BLaER1 treated with 17β-estradiol and CSF1 and Interleukin-3, amounts not matched to agents 10 nM and 100 nM (cell line): ENCODE data around the gene GALT.
A peak's percentile ranks its signal among the peaks of the same experiment; 100 is the strongest.

Source experiments
- H3K27ac ChIP-seq, 11 experiments: shearing (Covaris generic); formaldehyde crosslinking; 2 replicates each; pipeline ENCODE4 v1.8.1; 2022
- H3K27me3 ChIP-seq, 11 experiments: shearing (Covaris generic); formaldehyde crosslinking; 2 replicates each; pipeline ENCODE4 v1.8.1; 2022
- H3K36me3 ChIP-seq, 11 experiments: shearing (Covaris generic); formaldehyde crosslinking; 2 replicates each; pipeline ENCODE4 v1.8.1; 2022
- H3K4me1 ChIP-seq, 10 experiments: shearing (Covaris generic); formaldehyde crosslinking; 2 replicates each; pipeline ENCODE4 v1.8.1; 2022
- H3K4me2 ChIP-seq, 11 experiments: shearing (Covaris generic); formaldehyde crosslinking; 2 replicates each; pipeline ENCODE4 v1.8.1; 2022
- H3K4me3 ChIP-seq, 10 experiments: shearing (Covaris generic); formaldehyde crosslinking; 2 replicates each; pipeline ENCODE4 v1.8.1; 2022
- H3K9ac ChIP-seq, 11 experiments: shearing (Covaris generic); formaldehyde crosslinking; 2 replicates each; pipeline ENCODE4 v1.8.1; 2022
- H3K9me3 ChIP-seq, 11 experiments: shearing (Covaris generic); formaldehyde crosslinking; replicated peaks in 1 of 11; 2 replicates each; pipeline ENCODE4 v1.8.1; 2022
- H4K20me1 ChIP-seq, 11 experiments: shearing (Covaris generic); formaldehyde crosslinking; 2 replicates each; pipeline ENCODE4 v1.8.1; 2022
- Cebpa-rat ChIP-seq, 11 experiments: shearing (Covaris generic); IDR thresholded peaks; 2 replicates each; pipeline ENCODE4 v1.8.1; 2022

The GALT gene

DNA sequence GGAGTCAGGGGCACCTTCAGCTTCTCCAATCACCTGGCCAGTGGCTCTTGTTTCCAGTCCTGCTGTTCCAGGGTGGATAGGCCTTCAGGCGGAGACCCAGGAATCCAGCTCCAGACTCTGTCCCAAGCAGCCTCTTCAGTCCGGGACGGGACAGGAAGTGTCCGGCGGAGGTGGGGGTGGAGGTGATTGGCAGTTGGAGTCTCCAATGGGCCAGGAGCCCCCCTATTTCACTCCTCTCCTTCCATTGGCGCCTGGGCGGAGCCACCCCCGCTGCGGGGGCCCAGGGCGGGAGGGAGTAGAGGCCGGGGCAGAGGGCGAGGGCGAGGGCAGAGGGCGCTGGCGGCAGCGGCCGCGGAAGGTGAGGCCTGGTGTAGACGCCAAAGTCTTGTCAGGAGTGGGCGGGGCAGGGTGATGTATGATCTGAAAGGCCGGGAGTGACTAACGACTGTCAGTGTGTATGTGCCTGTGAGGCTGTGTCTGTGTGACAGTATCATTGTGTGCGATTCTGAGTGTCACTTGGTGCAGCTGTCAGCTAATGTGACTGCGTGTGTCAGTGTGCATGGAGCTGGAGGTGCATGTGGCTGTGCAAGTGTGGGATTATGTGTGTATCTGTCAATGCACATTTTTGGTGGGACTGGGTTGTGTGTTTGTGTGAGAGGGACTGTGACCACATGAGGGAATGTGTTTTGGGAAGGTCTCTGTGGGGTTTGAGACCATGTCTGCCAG, 5.6 kb downstream of the GALT start, which contains the start of gene IL11RA:
IL11RA (plus strand) TSS at position 310 of the 726 bp plus-strand sequence. CDS start 3,033 bp downstream, outside the sequence.
- peaks cover 28 to 44% (median 34%) of the 10 kb centered on the region in 10 experiments for H3K4me1 ChIP-seq
- no peaks in the 10 kb centered on the region for H3K9me3 ChIP-seq
- peak within 1 kb of the TSS in 9 of 11 experiments; percentile 9 to 42 (median 27); a peak in 10 of 22 replicates for H3K4me2 ChIP-seq
- H3K27ac ChIP-seq: 0 out of 22 replicates have a peak within 1 kb of the TSS, but pooled peaks of 1 of the 11 experiments have one; percentile 20
- no peak for TF ChIP-seq Cebpa-rat (IDR thresholded peaks at IDR 0.05)
- H3K36me3 ChIP-seq: peaks cover 29 to 40% (median 34%) of the 10 kb centered on the region in 11 experiments
- no peaks in the 10 kb centered on the region for H3K27me3 ChIP-seq
- peak within 1 kb of the TSS in 2 of 11 experiments; percentile 10 to 15; a peak in 2 of 22 replicates for H3K9ac ChIP-seq
- H3K4me3 ChIP-seq: no peak within 1 kb of the TSS
- H4K20me1 ChIP-seq: peaks cover 0 to 17% (median 11%) of the 10 kb centered on the region in 11 experiments; a peak in 11 of 22 replicates

- TF ChIP-seq Cebpa-rat (IDR thresholded peaks at IDR 0.05): no peak
- H4K20me1 ChIP-seq: peaks cover 0 to 13% (median 6%) of the 10 kb centered on the region in 11 experiments; a peak in 11 of 22 replicates
- H3K4me2 ChIP-seq: peak overlapping the region in 8 of 11 experiments; percentile 9 to 42 (median 28); a peak in 6 of 22 replicates
- H3K27me3 ChIP-seq: no peaks in the 10 kb centered on the region
- H3K9me3 ChIP-seq: no peaks in the 10 kb centered on the region
- no peak overlapping the region for H3K4me3 ChIP-seq
- H3K9ac ChIP-seq: no peak overlapping the region; a peak in 1 of 22 replicates
- H3K27ac ChIP-seq: 0 out of 22 replicates have a peak overlapping the region, but pooled peaks of 1 of the 11 experiments have one; percentile 20
- H3K36me3 ChIP-seq: peaks cover 29 to 40% (median 34%) of the 10 kb centered on the region in 11 experiments
- H3K4me1 ChIP-seq: peaks cover 22 to 39% (median 29%) of the 10 kb centered on the region in 10 experiments
These were observed 6.1 kb downstream of the GALT start for GRCh38 chr9:34652602-34653000.

DNA sequence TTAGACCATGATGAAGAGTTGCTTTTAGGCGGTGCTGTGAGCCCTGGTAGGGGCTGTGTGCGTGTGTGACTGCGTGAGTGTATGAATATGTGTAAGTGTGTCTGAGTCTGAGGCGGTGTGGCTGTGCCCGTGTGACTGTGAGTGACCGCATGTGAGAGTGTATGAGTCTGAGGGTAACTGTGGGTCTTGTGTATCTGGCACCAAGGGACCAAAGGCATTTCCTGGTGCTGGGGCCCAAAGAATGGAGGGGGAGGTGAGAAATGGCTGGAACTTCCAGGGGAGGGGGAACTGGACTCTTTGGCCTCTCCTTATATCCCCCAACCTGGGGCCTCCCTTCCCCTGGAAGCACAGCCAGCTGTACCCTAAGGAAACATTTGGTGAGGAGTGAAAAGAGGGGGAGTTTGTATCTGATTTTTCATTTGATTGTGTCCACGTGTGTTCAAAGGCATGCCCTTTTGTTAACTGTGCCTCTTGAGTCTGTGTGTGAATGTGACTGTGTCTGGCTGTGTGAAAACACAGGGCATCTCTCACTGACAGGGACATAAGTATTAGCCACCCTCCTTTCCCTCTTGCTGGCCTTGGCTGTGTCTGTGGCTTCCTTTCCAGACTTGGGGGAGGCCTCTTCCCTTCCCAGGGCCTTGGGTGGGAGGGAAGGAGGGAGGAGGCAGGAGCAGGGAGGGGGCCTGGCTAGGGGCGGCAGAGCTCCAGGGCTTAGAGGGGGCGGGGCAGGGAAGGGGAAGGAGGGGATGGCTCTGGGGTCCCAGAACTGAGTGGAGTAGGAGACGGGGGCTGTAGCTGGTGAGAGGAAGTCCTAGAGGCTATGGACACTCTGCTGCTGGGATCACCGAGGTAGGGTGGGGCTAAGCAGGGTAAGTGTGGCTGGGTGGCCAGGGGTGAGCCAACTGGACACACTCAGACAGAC, 6.9 kb downstream of the GALT start:
- H3K36me3 ChIP-seq: peaks cover 25 to 35% (median 28%) of the 10 kb centered on the region in 11 experiments
- peak overlapping the region in 1 of 11 experiments; percentile 20; a peak in 1 of 22 replicates for H3K27ac ChIP-seq
- no peak for TF ChIP-seq Cebpa-rat (IDR thresholded peaks at IDR 0.05)
- H3K4me2 ChIP-seq: peak overlapping the region in 10 of 11 experiments; percentile 8 to 42 (median 26); a peak in 9 of 22 replicates
- H3K9ac ChIP-seq: peak overlapping the region in 4 of 11 experiments; percentile 10 to 31 (median 17); a peak in 4 of 22 replicates
- H3K4me3 ChIP-seq: no peak overlapping the region
- H3K4me1 ChIP-seq: peaks cover 14 to 31% (median 21%) of the 10 kb centered on the region in 10 experiments
- no peaks in the 10 kb centered on the region for H3K27me3 ChIP-seq
- no peaks in the 10 kb centered on the region for H3K9me3 ChIP-seq
- H4K20me1 ChIP-seq: peaks cover 0 to 6% (median 0%) of the 10 kb centered on the region in 11 experiments; a peak in 4 of 22 replicates

DNA sequence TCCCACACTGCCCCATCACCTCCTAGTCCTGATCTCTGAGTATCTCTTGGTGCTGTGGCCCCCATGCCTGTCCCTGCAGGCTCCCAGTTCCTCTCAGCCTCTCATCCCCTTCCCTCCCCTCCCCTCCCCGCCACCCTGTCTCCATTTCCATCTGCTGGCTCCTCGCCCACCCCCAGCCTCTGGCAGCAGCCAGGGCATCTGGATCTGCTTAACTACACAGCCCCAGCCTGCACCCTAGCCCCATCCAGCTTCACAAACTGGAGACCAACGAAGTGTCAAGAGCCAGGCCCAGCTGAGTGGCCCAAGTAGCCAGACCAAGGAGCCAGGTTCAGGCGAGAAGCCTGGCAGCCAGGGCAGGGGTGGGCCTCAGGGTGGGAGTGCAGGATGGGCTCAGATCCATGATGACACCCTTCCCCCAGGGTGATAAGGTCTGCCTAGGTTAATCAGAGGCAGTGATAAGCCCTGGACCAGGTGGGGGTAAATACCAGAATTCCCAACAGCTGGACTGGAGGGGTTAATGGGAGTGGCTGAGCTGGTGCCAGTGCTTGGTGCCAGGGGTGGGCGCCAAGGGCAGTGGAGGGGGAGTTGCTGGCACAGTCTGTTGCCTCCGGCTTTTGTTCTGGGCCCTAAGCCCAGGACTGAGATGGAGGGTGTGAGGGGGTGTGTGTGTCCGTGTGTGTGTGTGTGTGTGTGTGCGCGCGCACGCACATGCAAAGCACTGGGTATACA, 8.0 kb downstream of the GALT start:
- Histone ChIP-seq H3K27me3 (no peaks in the 10 kb centered on the region), H3K9ac (no peak overlapping the region), H3K4me2 (no peak overlapping the region), H3K9me3 (no peaks in the 10 kb centered on the region), H3K36me3 (peaks cover 14 to 25% (median 17%) of the 10 kb centered on the region in 11 experiments), H4K20me1 (peaks cover 0 to 6% (median 0%) of the 10 kb centered on the region in 11 experiments; a peak in 2 of 22 replicates), H3K4me1 (peaks cover 9 to 20% (median 14%) of the 10 kb centered on the region in 10 experiments), H3K27ac (no peak overlapping the region), H3K4me3 (no peak overlapping the region)
- no peak for TF ChIP-seq Cebpa-rat (IDR thresholded peaks at IDR 0.05)

DNA sequence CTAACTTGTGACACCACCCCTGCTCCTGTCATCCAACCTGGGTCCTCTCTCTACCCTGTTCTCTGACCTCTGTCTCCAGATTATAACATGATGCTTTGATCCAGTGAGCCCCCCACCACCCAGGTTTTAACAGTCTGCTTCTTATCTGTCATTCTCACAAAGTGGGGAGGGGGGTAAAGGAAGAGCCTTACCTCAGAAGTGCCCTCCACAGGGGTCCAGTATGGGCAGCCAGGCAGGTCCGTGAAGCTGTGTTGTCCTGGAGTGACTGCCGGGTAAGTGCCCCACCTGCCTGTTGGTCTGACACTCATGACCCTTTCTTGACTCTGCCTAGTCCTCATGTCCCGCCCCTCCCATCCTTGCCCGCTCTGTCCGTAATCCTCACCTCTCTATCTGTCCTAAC, 8.9 kb downstream of the GALT start:
- no peak overlapping the region for H3K9ac ChIP-seq
- no peak overlapping the region for H3K4me3 ChIP-seq
- no peak overlapping the region for H3K4me2 ChIP-seq
- peaks cover 0 to 6% (median 0%) of the 10 kb centered on the region in 11 experiments; a peak in 1 of 22 replicates for H4K20me1 ChIP-seq
- no peaks in the 10 kb centered on the region for H3K27me3 ChIP-seq
- TF ChIP-seq Cebpa-rat (IDR thresholded peaks at IDR 0.05): no peak
- H3K4me1 ChIP-seq: peaks cover 9 to 19% (median 14%) of the 10 kb centered on the region in 10 experiments
- H3K27ac ChIP-seq: no peak overlapping the region
- H3K36me3 ChIP-seq: peaks cover 7 to 23% (median 9%) of the 10 kb centered on the region in 11 experiments; a peak in 18 of 22 replicates
- no peaks in the 10 kb centered on the region for H3K9me3 ChIP-seq

GRCh38 chr9:34656992-34657391, 10.5 kb downstream of the GALT start:
- H3K36me3 ChIP-seq: peaks cover 0 to 11% (median 0%) of the 10 kb centered on the region in 11 experiments; a peak in 4 of 22 replicates
- H3K4me3 ChIP-seq: no peak overlapping the region
- H3K4me1 ChIP-seq: peaks cover 9 to 16% (median 13%) of the 10 kb centered on the region in 10 experiments
- peaks cover 0 to 5% (median 0%) of the 10 kb centered on the region in 11 experiments; a peak in 1 of 22 replicates for H4K20me1 ChIP-seq
- no peak overlapping the region for H3K4me2 ChIP-seq
- H3K9me3 ChIP-seq: no peaks in the 10 kb centered on the region
- no peak overlapping the region for H3K9ac ChIP-seq
- H3K27ac ChIP-seq: no peak overlapping the region
- TF ChIP-seq Cebpa-rat (IDR thresholded peaks at IDR 0.05): no peak
- no peaks in the 10 kb centered on the region for H3K27me3 ChIP-seq

DNA sequence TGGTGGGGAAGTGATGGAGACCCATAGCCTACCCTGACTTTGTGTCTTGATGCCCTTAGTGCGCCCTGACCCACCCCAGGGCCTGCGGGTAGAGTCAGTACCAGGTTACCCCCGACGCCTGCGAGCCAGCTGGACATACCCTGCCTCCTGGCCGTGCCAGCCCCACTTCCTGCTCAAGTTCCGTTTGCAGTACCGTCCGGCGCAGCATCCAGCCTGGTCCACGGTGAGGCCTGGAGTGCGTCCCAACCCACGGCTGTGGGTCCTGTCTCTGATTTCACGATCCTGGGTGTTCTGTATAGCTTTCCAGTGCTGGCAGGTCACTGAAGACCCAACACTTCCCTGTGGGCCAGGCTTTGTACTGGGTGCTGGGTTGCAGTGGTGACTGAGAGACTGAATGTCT, 12.0 kb downstream of the GALT start:
- H3K9ac ChIP-seq: no peak overlapping the region
- H3K4me2 ChIP-seq: no peak overlapping the region
- no peaks in the 10 kb centered on the region for H3K9me3 ChIP-seq
- 0 out of 22 replicates have a peak, but pooled peaks cover 0 to 5% (median 0%) of the 10 kb centered on the region in 11 experiments for H4K20me1 ChIP-seq
- H3K27ac ChIP-seq: no peak overlapping the region
- no peaks in the 10 kb centered on the region for H3K27me3 ChIP-seq
- no peak overlapping the region for H3K4me3 ChIP-seq
- H3K36me3 ChIP-seq: peaks cover 0 to 11% (median 0%) of the 10 kb centered on the region in 11 experiments; a peak in 4 of 22 replicates
- no peak for TF ChIP-seq Cebpa-rat (IDR thresholded peaks at IDR 0.05)
- H3K4me1 ChIP-seq: peaks cover under 1 to 1% (median 1%) of the 10 kb centered on the region in 10 experiments; a peak in 18 of 20 replicates
